Upper lobe of left lung (tissue), 4 donors: ENCODE results near the gene CSTPP1.

Experiments used
- EP300 ChIP-seq, 4 donors: sonication (generic); formaldehyde crosslinking; IDR thresholded peaks; one replicate each; pipeline ENCODE4 v1.5.1; 2017; ENCODE audit warnings: antibody characterized with exemption in 4 of 4, control low read depth in 2 of 4
- POLR2A ChIP-seq, 4 donors: fragments of 450-650 bp; IDR thresholded peaks; one replicate each; pipeline ENCODE4 v1.5.1; 2016 to 2017; ENCODE audit warnings: antibody characterized with exemption in 4 of 4, mild to moderate bottlenecking in 2 of 4
- POLR2AphosphoS5 ChIP-seq, 2 donors: sonication (generic); formaldehyde crosslinking; IDR thresholded peaks; one replicate each; pipeline ENCODE4 v1.5.1; 2017; ENCODE audit warnings: antibody characterized with exemption in 2 of 2
- TF ChIP-seq, protein P1 (sequence below), 6 experiments: fragments of 450-650 bp in 4 of 6; fragments of 200-600 bp in 2 of 6; sonication (generic) in 2 of 6; IDR thresholded peaks; one replicate each; pipeline ENCODE4 v1.5.1; 2016 to 2019; ENCODE audit warnings: antibody characterized with exemption in 6 of 6

DNA sequence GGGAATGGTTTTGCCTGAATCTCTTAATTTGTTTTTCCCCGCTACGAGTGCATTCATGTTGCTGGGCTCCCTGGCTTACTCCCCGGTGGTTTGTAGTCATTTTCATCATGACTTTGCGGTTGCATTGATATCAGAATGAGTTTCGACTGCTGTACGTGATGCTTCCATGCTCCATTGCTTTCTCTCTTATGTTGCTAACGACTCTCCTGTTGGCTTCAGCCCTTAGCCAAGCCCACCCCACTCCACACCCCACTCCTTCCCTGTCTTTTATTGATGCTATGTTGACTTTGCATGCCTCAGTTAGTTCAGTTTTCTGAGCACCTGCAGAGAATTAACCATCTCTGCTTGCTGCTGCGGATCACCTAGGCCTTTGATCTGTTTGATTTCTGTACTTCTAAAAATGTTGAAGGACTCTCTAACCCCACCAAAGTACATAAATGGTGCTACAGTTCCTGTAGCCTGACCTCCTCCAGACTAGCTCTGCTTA lies 174.8 kb downstream of the CSTPP1 start:
- no peak for TF ChIP-seq POLR2A (IDR thresholded peaks at IDR 0.05)
- TF ChIP-seq, protein P1, sequence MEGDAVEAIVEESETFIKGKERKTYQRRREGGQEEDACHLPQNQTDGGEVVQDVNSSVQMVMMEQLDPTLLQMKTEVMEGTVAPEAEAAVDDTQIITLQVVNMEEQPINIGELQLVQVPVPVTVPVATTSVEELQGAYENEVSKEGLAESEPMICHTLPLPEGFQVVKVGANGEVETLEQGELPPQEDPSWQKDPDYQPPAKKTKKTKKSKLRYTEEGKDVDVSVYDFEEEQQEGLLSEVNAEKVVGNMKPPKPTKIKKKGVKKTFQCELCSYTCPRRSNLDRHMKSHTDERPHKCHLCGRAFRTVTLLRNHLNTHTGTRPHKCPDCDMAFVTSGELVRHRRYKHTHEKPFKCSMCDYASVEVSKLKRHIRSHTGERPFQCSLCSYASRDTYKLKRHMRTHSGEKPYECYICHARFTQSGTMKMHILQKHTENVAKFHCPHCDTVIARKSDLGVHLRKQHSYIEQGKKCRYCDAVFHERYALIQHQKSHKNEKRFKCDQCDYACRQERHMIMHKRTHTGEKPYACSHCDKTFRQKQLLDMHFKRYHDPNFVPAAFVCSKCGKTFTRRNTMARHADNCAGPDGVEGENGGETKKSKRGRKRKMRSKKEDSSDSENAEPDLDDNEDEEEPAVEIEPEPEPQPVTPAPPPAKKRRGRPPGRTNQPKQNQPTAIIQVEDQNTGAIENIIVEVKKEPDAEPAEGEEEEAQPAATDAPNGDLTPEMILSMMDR (IDR thresholded peaks at IDR 0.05), result no peak
- TF ChIP-seq EP300 (IDR thresholded peaks at IDR 0.05), result no peak
- TF ChIP-seq POLR2AphosphoS5 (IDR thresholded peaks at IDR 0.05), result no peak
